Myocyte (in vitro differentiated cells): ENCODE results near the gene BRD9. TPM values are rescaled to one million over a fixed set of nuclear protein-coding genes. Genes with fewer than 3 reads are reported as not detected.
"Not testable (repeated sequence)": the region's sequence is repeated elsewhere in the genome, so short reads cannot be mapped to it uniquely, and the experiment has no call there.

Experiments
- DNase-seq: peaks from one replicate; pipeline ENCODE4 v3.0.0-alpha.2; 2012; ENCODE audit warnings: low read depth
- total RNA-seq: library from RNA; depleted of rRNA; stranded (reverse); fragments of >200 nt; gene quantifications from 2 replicates; pipeline ENCODE4 v1.2.3, GENCODE V29; 2014

The BRD9 gene
- total RNA-seq, 1 donor from 2014 or later: 30.9 TPM

DNA sequence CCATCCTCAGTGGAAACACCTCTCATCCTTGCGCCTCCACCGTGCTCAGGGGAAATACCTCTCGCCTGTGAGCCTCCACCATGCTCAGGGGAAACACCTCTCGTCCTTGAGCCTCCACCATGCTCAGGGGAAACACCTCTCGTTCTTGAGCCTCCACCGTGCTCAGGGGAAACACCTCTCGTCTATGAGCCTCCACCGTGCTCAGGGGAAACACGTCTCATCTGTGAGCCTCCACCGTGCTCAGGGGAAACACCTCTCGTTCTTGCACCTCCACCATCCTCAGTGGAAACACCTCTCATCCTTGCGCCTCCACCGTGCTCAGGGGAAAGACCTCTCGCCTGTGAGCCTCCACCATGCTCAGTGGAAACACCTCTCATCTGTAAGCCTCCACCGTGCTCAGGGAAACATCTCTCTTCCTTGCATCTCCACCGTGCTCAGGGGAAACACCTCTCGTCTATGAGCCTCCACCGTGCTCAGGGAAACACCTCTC is 46.0 kb downstream of the BRD9 start:
- not testable (repeated sequence) for DNase-seq

DNA sequence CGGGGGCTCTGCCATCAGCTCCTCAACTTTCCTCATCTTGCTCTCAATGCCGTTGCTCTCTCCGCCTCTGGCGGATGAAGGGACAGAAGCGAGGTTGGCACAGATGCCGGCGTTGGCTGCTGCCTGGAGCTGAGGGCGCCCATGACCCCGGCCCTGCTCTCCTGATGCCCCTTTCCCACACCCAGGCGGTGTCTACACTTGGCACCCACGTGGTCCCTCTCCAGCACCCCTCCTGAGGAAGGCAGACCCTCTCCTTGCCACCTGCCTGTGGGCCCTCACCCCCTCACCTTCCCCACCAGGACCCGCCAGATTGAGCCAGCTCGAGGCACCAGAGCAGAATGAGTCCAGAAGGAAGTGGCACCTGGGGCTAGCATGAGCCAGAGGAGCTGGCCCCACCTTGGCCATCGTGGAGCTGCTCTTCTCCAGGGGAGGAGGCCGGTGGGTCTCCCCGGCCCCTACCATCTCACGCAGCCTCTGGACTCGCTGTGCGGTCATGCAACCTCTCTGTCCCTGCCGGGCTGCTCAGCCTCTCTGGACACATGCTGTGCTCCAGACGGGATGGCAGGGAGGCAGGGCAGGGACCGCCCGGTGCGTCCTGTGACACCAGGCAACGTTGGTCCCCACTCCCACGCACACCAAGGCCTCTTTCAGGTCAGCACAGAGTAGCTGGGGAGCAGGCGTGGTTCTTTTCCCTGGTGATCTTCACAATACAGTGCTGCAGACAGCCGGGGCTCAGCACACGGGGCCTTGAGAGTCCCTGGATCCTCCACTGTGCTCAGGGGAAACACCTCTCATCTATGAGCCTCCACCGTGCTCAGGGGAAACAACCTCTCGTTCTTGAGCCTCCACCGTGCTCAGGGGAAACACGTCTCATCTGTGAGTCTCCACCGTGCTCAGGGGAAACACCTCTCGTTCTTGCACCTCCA is 46.7 kb downstream of the BRD9 start:
- not testable (repeated sequence) for DNase-seq

DNA sequence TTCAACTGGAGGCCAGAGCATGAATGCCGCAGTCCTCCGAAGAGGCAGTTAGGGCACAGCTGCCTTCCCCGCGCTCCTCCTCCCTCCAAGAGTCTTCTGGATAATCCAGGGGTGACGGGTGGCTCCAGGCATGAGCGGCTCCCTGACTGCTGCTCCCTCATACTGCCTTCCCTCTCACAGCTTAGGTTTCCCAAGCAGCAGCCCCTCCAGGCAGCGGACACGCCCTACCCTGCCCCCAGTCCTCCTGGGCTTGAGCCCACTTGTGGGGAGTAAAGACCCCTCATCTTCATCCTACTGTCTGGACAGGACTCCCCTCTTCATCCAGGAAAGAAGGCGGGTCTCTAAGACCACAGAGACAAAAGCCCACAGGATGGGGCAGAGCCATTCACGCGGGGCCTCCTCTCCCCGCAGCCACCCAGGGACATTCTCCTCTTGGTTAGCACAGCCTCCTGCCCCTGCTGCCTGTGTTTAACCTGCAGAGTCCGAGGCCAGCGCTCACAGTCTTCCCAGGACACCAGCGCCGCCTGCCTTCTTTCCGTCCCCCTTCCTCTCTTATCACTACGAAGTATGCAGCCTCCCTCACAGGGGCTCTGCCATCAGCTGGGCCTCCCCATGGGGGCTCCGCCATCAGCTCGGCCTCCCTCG is 47.4 kb downstream of the BRD9 start:
- not testable (repeated sequence) for DNase-seq

DNA sequence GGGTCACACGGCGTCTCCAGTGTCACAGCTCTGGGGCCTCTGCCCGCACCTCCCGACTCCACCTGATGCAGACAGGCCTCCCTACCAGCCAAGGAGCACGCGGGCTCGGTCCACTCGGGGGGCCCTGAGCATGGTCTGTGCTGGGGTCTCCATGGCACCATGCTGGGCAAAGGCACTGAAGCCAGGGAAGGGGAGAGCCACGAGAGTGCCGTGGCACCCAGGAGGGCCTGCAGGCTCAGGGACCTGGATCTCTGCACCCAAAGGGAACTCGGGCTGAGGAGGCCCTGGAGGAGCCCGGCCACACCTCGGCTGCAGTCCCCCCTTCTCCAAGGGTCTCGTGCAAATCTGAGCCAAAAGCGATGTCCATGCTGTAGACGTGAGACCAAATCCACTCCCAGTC is 48.2 kb downstream of the BRD9 start:
- DNase-seq: not testable (repeated sequence)

DNA sequence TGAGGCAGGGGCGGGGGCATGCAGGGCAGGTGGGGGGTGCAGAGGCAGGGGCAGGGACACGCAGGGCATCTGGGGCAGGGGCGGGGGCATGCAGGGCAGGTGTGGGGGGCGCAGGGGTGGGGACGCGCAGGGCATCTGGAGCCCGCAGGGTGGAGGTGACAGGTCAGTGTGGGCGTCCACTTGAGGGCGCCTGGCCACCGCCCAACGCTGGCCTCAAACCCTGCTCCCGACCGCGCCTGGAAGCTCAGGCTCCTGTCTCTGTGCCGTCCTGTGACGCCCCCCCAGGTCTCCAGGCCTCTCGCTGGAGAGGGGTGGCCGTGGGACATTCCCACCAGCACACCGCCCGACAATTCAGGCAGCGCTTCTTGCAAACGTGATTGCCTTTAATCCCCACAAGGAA is 48.7 kb downstream of the BRD9 start:
- not testable (repeated sequence) for DNase-seq

DNA sequence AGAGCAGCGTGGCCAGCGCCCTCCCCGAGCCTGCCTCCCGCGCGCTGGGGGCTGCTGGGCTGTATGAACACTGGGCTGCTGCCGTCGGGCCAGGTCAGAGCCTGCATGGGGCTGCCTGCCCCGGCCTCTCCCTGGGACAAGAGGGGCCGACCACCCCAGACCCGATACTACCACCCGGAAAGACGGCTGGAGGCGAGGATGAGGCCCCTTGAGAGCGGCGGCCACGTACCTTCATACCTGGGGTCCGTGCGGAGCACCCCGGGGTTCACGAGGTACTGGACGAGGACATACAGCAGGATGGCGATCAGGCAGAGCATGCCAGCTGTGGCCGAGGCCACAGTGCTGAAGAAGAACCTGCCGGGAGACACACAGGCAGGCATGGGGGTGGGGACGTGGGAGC is 49.2 kb downstream of the BRD9 start:
- not testable (repeated sequence) for DNase-seq

DNA sequence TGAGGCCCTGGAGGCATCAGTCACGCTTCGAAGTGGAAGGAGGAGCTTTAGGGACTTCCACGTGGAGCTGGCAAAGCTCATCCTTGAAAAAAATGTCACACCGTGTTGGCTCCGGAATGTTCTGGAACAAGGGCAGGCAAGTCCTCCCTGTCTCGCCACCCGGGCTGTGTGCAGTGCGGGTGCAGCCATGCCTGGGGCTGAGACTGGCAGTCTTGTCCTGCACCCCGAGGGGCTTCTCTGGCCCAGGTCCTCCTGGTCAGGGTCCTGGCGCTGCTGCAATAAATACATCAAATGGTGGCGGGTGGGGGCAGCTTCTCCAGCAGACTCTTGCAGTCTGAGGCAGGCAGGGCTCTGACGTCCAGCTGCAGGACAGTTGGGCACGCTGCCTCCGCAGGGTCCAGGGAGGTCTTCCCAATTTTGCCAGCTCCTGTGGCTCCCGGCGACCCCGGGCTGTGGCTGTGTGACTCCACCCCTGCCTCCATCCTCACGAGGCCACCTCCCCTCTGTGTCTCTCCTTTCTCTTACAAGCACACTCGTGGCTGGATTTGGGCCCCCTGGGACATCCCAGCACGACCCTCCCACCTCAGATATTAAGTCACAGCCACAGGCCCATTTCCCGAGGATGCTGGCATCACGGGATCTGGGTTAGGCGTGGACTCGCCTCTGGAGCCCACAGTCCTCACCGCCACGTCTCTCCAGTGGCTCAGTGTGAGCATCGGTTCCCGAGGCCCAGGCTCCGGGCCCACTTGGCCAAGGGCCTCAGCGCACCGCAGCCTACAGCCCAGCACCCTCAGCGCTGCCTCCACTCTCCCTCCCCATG is 50.0 kb downstream of the BRD9 start:
- not testable (repeated sequence) for DNase-seq

DNA sequence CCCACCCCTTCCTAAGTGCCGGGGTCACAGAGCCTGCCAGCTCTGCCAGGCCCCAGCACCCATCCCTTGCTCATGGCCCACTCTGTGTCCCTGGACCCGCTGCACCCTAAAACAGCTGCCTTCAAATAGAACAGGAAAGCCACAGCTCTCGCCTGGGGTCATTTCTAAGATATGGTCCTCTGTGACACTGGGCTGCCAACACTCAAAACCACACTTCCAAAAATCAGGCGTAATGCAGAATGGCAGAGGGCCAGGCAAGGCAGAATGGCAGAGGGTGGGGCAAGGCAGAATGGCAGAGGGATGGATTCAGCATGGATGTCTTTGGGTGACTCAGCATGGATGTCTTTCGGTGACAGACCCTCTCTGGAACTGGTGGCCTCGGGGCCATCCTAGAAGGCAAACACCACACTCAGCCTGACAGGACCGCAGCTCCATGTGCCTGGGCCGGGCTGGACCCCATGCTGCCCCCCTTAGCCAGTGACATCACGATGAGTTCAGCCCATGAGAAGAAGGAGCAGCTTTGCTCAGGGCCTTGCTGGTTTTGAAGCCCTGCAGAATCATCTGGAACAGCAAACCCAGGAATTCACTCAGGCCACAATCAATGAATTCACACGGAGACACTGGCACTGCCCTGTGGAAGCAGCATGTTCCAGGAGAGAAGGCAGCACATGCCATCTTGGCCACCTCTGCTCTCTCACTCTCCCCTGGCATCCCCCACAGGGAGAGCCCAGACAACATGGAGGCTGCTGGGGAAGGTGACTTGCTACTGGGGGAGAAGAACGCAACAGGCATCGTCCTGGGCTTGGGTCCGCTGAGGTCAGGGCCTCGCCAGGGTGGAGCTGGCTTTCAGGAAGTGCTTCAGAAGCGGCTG is 50.8 kb downstream of the BRD9 start:
- DNase-seq: not testable (repeated sequence)

DNA sequence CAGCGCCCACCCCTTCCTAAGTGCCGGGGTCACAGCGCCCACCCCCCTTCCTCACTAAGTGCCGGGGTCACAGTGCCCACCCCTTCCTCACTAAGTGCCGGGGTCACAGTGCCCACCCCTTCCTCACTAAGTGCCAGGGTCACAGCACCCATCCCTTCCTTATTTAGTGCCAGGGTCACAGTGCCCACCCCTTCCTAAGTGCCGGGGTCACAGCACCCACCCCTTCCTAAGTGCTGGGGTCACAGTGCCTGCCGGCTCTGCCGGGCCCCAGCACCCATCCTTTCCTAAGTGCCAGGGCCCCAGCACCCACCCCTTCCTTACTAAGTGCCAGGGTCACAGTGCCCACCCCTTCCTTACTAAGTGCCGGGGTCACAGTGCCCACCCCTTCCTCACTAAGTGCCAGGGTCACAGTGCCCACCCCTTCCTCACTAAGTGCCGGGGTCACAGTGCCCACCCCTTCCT is 51.6 kb downstream of the BRD9 start:
- not testable (repeated sequence) for DNase-seq

DNA sequence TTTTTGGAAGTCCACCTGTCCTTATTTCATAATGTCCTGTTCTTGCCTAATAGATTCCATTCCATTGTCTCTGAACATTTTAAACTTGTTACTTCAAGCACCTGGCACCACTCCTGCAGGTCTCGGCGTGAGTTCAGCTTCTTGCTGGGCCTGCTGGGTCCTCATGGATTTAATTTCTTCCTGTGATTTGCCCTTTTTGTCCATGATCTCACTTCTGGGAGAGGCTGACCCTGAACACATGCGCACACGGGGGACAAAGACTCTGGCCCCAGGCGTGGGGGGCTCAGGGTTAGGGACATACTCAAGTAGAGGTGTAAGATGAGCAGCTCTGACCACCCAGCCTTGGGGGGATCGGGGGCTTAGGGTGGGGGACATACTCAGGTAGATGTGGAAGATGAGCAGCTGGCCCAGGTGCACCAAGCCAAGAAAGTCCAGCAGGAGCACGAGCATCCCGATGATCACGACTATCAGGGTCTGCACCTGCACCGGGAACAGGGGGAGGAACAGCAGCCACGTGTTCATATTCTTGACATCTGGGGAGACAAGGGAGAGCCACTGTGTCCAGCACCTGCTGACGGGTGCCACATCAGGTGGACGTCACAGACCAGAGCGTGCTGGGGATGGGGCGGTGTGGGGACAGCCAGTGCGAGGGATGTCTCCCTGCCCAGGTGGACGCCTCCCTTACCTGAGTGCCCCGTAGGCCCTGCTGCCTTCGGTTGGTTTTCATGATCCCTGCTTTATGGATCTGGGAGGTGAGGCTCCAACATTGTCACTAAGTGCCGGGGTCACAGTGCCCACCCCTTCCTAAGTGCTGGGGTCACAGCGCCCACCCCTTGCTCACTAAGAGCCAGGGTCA is 52.3 kb downstream of the BRD9 start:
- not testable (repeated sequence) for DNase-seq

DNA sequence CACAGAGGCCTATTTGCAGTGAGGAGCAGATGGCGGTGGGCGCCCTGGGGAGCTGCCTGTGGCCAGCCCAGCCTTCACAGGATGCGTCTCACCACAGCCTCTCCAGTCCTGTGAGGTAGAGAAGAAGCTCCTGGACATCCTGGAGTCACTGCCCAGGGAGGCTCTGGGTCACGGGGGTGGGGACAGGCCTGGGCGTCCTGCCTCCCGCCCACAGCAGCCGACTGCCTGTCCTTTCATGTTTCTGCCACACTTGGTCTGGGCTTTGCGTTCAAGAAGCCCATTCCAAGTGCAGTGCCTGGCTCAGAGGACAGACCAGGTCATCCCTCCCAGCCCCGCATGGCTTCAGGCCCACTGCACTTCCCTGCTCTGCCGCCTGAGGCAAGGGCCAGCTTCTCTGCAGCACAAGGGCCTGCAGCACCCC is 54.2 kb downstream of the BRD9 start:
- peak; percentile 50 for DNase-seq

DNA sequence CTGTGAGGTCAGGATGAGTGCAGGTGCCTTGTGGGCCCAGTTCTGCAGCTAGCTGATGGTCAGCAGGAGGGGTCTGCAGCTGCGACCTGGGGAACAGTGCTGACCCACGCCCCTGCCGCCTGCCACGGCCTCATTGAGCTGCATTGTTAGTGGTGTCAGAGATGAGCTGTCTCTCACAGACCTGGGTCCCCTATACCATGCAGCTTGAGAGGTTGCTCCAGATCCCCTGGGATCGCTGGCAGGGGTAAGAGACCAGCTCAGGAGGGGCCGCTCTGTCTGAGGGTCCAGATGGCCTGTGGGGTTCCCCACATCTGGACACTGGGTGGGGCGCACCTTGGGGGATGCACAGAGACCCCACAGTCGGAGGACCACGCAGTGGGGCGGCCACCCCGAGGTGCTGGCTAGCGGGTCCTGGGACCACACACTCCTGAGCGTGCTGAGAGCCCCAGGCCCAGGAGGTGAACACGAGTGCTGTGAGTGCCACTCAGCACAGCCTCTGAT is 54.9 kb downstream of the BRD9 start:
- not testable (repeated sequence) for DNase-seq

DNA sequence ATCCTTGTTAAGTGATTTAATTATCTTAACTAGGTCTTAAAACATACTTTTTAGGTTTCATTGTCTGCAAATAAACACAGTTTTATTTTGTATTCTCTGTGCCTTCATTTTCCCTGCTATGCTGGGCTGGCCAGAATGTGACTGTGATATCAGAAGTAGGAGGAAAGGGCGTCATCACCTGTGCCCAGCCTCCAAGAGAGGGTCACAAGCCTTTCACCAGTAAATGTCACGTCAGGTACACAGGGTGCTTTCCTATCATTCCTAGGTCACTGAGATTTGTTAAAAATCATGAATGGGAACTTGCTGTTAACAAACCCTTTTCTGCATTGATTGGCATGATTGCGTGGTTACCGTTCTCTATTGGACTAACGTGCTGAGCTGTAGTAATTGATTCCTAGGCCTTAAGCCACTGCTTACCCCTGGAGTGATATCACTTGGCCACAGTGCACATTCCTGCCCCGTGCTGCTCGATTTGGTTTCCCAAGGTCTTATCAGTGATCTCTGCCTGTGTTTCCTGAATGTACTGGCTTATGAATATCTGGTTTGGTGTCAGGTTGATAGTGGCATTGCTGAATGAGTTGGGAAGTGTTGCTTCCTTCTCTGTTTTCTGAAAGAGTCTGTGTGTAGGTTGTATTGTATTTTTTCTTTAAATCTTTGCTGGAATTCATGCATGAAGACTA is 56.5 kb downstream of the BRD9 start:
- DNase-seq: not testable (repeated sequence)

DNA sequence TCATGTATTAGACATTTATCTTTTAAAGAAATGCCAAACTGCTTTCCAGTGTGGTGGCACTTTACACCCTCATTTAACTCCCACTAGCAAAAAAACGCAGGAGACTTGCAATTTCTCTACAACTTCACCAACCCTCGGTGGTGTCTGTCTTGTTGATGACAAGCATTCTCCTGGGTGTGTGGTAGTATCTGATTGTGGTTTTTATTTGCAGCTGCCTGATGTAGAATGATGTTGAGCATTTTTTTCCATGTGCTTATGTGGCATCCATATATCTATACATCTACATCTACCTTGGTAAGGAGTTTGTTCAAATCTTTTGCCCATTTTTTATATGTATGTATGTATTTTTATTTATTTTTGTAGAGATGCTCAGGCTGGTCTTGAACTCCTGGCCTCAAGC is 58.6 kb downstream of the BRD9 start:
- not testable (repeated sequence) for DNase-seq

DNA sequence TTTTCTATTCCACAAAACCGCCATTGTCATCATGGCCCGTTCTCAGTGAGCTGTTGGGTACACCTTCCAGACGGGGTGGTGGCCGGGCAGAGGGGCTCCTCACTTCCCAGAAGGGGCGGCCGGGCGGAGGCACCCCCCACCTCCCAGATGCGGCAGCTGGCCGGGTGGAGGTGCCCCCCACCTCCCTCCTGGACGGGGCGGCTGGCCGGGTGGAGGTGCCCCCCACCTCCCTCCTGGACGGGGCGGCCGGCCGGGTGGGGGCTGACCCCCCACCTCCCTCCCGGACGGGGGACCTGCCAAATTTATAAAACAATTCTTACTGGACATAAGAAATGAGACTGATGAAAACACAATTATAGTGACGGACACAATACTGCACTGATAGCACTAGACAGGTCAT is 64.4 kb downstream of the BRD9 start:
- not testable (repeated sequence) for DNase-seq

DNA sequence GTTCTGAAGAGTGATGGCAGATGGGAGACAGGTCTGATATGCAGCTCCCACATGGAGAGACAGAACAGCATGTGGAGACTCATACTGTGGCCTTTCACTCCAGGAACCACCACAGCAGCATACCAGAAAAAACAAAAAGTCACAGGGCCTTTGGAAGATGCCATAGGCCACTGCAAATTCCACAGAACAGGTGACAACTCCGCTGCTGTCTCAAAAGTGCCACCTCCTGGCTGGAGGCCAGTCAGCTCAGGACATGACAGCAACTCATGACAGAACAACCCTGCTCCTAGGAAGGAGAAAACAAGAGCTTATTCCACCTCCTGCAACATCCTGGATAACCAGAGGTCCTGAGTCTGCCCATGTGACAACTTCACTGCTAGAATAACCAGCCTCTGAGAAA is 67.1 kb downstream of the BRD9 start:
- DNase-seq: not testable (repeated sequence)

DNA sequence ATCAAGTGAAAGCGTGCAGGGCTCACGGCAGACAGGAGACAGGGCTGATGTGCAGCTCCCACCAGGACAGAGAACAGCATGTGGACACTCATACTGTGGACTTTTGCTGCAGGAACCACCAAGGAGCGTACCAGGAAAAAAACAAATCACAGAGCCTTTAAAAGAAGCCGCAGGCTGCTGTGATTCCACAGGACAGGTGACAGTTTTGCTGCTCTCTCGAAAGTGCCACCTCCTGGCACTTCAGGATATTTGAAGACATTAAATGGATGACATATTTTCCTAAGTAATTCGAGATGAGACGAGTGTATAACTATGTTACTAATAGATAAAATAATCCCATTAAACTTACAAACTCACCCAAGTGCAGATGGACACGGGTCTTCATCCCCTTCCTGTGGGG is 71.1 kb downstream of the BRD9 start:
- DNase-seq: no peak

DNA sequence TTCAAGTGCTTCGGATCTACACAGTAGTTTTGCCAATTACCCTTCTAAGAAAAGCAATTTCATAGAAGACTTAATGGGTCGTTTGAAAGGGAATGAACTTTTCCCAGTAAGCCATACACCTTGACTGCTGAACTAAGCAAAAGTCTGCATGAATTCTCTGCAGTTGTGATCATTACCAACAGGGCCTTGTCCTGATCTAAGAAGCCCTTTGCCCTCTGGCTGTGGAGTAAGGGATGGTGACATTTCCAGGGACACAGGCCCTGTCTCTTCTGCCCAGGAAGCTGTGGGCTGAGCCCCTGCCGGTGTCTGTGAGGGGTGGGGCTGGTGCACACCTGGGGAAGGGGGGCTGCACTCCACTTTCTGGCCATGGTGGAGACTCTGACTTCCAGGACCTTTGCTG is 72.4 kb downstream of the BRD9 start:
- DNase-seq: no peak
